IPS DF 19.7 (cell line): ENCODE data around the gene CUX1.
"Not testable (repeated sequence)": the region's sequence is repeated elsewhere in the genome, so short reads cannot be mapped to it uniquely, and the experiment has no call there.

Source experiments
- DNase-seq: peaks from one replicate; pipeline ENCODE4 v3.0.0-alpha.2; 2013; ENCODE audit warnings: low read depth, low spot score

Gene CUX1

GRCh38 chr7:102203218-102203617, 385.8 kb downstream of the CUX1 start:
- no peak for DNase-seq

GRCh38 chr7:102204212-102204611, 386.8 kb downstream of the CUX1 start:
- DNase-seq = no peak

GRCh38 chr7:102205915-102206314, 388.5 kb downstream of the CUX1 start:
- no peak for DNase-seq

- no peak for DNase-seq
Measured at GRCh38 chr7:102208826-102209225, 391.4 kb downstream of the CUX1 start.

- no peak for DNase-seq
Measured at GRCh38 chr7:102210787-102211186, 393.4 kb downstream of the CUX1 start.

GRCh38 chr7:102211590-102212550, 394.4 kb downstream of the CUX1 start:
- DNase-seq = no peak

GRCh38 chr7:102214477-102215072, 397.1 kb downstream of the CUX1 start:
- no peak for DNase-seq

GRCh38 chr7:102215256-102215655, 397.8 kb downstream of the CUX1 start:
- DNase-seq = no peak

- no peak for DNase-seq
Measured at GRCh38 chr7:102215711-102216110, 398.3 kb downstream of the CUX1 start.

- no peak for DNase-seq
Measured at GRCh38 chr7:102216573-102217314, 399.3 kb downstream of the CUX1 start.

GRCh38 chr7:102220229-102220850, 402.9 kb downstream of the CUX1 start:
- no peak for DNase-seq

GRCh38 chr7:102220960-102221800, 403.8 kb downstream of the CUX1 start:
- DNase-seq = no peak

- DNase-seq = no peak
Measured at GRCh38 chr7:102221961-102222360, 404.5 kb downstream of the CUX1 start.

- DNase-seq = no peak
Measured at GRCh38 chr7:102222445-102222844, 405.0 kb downstream of the CUX1 start.

GRCh38 chr7:102223184-102223583, 405.8 kb downstream of the CUX1 start:
- DNase-seq = no peak

- no peak for DNase-seq
Measured at GRCh38 chr7:102225025-102225424, 407.6 kb downstream of the CUX1 start.

- no peak for DNase-seq
Measured at GRCh38 chr7:102227371-102227770, 409.9 kb downstream of the CUX1 start.

- DNase-seq = no peak
Measured at GRCh38 chr7:102228935-102229334, 411.5 kb downstream of the CUX1 start.

- DNase-seq = not testable (repeated sequence)
Measured at GRCh38 chr7:102230162-102230561, 412.7 kb downstream of the CUX1 start.

GRCh38 chr7:102230593-102230992, 413.2 kb downstream of the CUX1 start:
- no peak for DNase-seq
